GM12874 (cell line): ENCODE measurements around the gene BCL2.

Experiments
- CTCF ChIP-seq: IDR thresholded peaks from 2 replicates; pipeline ENCODE4 v1.5.1; 2011; ENCODE audit warnings: low read depth, mild to moderate bottlenecking, control low read depth, low read length, moderate library complexity; ENCODE audit not compliant: insufficient read depth

The BCL2 gene

GRCh38 chr18:63161761-63162195 is 157.8 kb downstream of the BCL2 start:
- TF ChIP-seq CTCF: no peak

DNA sequence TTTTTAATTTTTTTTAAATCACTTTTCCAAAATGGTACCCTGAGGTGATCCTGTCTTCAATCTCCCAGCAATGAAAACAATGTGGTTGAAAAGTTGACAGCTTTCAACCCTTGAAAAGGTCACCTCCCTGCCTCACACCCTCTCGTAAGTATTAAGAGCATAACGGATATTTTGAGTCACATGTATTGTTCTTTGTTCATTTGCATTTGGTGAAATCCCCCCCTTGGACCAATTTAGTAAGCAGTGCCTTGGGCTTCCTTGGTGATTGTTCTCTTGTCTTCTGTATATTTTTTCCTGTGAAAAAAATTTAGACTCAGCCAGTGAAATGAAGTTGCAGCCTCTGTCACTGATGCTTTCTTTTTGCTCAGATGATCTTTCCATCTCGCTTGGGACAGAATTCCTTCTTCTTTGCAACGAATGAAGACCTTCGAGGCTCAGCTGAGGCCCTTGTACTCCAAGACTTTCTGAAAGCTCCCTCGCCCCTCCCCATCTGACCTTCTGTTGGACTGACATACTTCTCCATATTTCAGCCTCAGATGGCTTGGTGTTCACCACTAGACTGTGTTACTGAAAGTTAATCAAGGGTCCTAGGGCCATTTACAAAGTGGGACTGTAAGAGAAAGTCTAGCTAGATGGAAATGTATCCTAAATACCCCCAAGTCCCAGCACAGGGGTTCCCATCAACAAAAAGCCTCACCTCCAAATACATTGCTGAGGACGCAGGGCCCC is 158.4 kb downstream of the BCL2 start:
- TF ChIP-seq CTCF: no peak

DNA sequence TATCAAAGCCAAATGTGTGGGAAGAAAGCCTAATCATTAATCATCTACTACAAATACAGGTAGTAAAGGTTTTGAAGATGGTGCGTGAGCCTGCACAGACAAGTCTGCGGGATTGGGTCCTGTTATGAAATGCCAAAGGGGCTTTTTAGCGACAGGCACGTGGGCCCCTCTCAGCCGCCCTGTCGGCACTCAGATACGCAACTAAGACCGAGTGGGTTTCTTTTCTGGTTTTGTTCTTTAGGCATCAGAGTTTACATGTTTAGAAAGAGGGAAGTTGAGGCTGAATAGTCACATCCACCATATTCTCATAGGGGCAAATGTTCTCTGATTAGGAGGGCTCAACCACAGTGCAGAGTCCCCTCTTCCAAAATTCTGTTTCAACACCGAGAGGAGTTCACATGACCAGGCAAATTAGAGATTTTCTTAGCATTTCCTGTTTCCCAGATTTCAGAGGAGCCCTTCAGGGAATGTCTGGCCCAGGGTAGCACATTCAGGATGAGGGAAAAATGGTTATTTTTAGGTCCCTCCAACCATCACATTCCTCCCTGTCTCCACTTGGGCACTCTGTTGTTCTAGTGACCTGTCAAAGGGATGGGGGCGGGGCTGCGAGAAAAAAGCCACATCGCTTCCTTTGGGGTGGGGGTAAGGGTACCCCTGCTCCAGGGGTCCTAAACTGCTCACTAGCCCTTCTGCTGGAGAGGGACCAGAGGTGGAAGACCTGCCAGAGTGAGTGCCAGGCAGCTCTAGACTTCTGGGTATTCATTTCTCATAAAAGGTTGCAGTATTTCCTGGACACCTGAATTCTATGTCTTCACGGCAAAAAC is 159.2 kb downstream of the BCL2 start:
- no peak for TF ChIP-seq CTCF

DNA sequence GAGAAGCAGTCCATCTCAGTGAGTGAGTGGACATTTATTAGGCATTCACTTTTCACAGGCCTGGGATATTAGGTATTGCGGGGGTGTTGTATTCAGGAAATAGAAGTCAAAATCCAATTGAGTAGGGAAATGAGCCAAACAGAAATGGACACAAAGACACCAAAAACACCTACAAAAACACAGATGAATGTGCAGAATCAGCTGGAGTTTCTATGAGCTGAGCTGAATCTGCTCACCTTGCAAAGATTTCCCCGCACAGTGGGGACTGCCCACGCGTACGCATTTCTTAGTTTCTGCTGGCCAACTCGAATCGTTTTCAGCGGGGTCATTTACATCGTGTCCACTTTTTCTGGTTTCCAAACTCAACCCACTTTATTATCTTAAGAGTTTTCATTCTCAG is 160.0 kb downstream of the BCL2 start:
- TF ChIP-seq CTCF: no peak

GRCh38 chr18:63158676-63159291 is 160.8 kb downstream of the BCL2 start:
- no peak for TF ChIP-seq CTCF

DNA sequence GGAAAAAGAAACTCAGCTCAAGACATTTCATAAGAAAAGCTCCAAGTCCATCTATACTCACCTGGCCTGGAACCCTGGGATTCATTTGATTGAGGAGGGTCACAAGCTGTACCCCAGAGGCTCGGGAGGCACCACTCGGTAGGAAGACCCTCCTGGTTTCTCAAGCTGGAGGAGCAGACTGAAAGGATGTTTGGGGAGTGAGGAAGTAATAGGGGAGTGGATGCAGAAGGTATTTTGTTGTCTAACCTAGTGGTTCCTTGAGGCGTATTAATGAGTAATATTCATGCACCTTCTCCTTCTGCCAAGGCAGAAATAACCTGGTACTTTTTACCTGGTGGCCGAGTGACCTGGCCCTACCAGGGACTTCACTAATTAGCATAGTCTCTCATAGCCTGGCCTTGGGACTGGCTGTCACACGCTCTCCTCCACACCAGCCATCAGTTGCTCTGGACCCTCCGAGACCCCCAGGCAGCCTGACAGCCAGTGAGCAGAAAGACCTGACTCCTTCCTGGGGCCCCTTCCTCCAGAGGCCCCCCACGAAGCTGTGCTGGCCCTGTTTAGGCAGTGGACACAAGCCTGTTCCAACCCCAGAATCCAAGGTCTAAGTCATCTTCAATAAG is 161.4 kb downstream of the BCL2 start:
- no peak for TF ChIP-seq CTCF
